Prostate gland (tissue), 2 donors: ENCODE data around the gene ATP5PO. TPM values are rescaled to one million over a fixed set of nuclear protein-coding genes. Genes with fewer than 3 reads are reported as not detected.
"Not testable (repeated sequence)": the region's sequence is repeated elsewhere in the genome, so short reads cannot be mapped to it uniquely, and the experiment has no call there.

Experiments used
- DNase-seq: peaks from one replicate; pipeline ENCODE4 v3.0.0-alpha.2; 2019; ENCODE audit warnings: low spot score
- H3K27ac ChIP-seq, 2 donors: fragments of 200-600 bp; sonication (generic); 2 replicates each; pipeline ENCODE4 v1.5.1; 2017 to 2019
- H3K27me3 ChIP-seq: fragments of 200-600 bp; sonication (generic); replicated peaks from 2 replicates; pipeline ENCODE4 v1.5.1; 2019; ENCODE audit not compliant: insufficient read depth
- H3K36me3 ChIP-seq, 2 donors: fragments of 200-600 bp; sonication (generic); 1 replicate in 1 of 2; 2 replicates in 1 of 2; pipeline versions ENCODE4 v1.5.1 to v1.8.1; 2017 to 2019
- H3K4me1 ChIP-seq: fragments of 200-600 bp; sonication (generic); replicated peaks from 2 replicates; pipeline ENCODE4 v1.5.1; 2019
- H3K4me3 ChIP-seq, 2 donors: fragments of 200-600 bp; sonication (generic); 2 replicates each; pipeline ENCODE4 v1.5.1; 2017 to 2019
- H3K9me3 ChIP-seq: fragments of 200-600 bp; sonication (generic); 2 replicates; pipeline ENCODE4 v1.5.1; 2017
- CTCF ChIP-seq, 4 experiments: fragments of 200-600 bp in 2 of 4; fragments of 450-650 bp in 2 of 4; sonication (generic) in 2 of 4; IDR thresholded peaks; 1 replicate in 3 of 4; 2 replicates in 1 of 4; pipeline ENCODE4 v1.5.1; 2016 to 2019; ENCODE audit warnings: antibody characterized with exemption in 4 of 4, mild to moderate bottlenecking in 2 of 4, moderate library complexity in 2 of 4
- POLR2A ChIP-seq: fragments of 450-650 bp; IDR thresholded peaks from one replicate; pipeline ENCODE4 v1.6.1; 2016; ENCODE audit warnings: antibody characterized with exemption, mild to moderate bottlenecking
- POLR2AphosphoS5 ChIP-seq: sonication (generic); formaldehyde crosslinking; IDR thresholded peaks from one replicate; pipeline ENCODE4 v1.6.1; 2017; ENCODE audit warnings: antibody characterized with exemption
- WGBS: methylation state at CpG from one replicate; pipeline ENCODE4 v1.1.5; 2018; 5-methylcytosine and 5-hydroxymethylcytosine counted together
- intact Hi-C: fragments of 100-400 bp; cut with DNase I; formaldehyde crosslinking; loops from one replicate; pipeline ENCODE4 v1.14.2; 2022
- total RNA-seq, 2 donors: library from RNA; depleted of rRNA; stranded (reverse); fragments of >200 nt; gene quantifications; one replicate each; pipeline ENCODE4 v1.1.0, GENCODE V29; 2016

Gene ATP5PO
- total RNA-seq, 2 donors from 2014 or later, result 143 to 153 TPM

- H3K9me3 ChIP-seq, result no peaks in the 10 kb centered on the region
- intact Hi-C loops, result no loop called here
- WGBS, result 76% methylated on average over 4 of the region's 4 CpGs
- no peak overlapping the region for H3K4me3 ChIP-seq
- H3K4me1 ChIP-seq, result no peaks in the 10 kb centered on the region
- no peak for DNase-seq
- no peaks in the 10 kb centered on the region for H3K27me3 ChIP-seq
- no peaks in the 10 kb centered on the region for H3K36me3 ChIP-seq
- TF ChIP-seq POLR2A (no peak), CTCF (IDR thresholded peaks at IDR 0.05) (no peak), POLR2AphosphoS5 (no peak)
- no peak overlapping the region for H3K27ac ChIP-seq
These were observed 44.8 kb downstream of the ATP5PO start for GRCh38 chr21:33870768-33871167.

- intact Hi-C loops, result no loop called here
- no peaks in the 10 kb centered on the region for H3K36me3 ChIP-seq
- H3K4me3 ChIP-seq, result no peak overlapping the region
- H3K9me3 ChIP-seq, result no peaks in the 10 kb centered on the region
- TF ChIP-seq POLR2A, result no peak
- TF ChIP-seq POLR2AphosphoS5, result no peak
- TF ChIP-seq CTCF (IDR thresholded peaks at IDR 0.05), result no peak
- no peaks in the 10 kb centered on the region for H3K4me1 ChIP-seq
- no peak for DNase-seq
- H3K27me3 ChIP-seq, result no peaks in the 10 kb centered on the region
- no peak overlapping the region for H3K27ac ChIP-seq
These were observed 45.7 kb downstream of the ATP5PO start for GRCh38 chr21:33869873-33870272.

- H3K4me1 ChIP-seq, H3K36me3 ChIP-seq, intact Hi-C loops, H3K9me3 ChIP-seq, H3K27ac ChIP-seq, H3K4me3 ChIP-seq, H3K27me3 ChIP-seq, DNase-seq: not testable (repeated sequence)
- 21% methylated on average over 13 of the region's 13 CpGs for WGBS
These were observed 47.7 kb downstream of the ATP5PO start for GRCh38 chr21:33867868-33868267.

- Histone ChIP-seq H3K4me1 (no peaks in the 10 kb centered on the region), H3K9me3 (no peaks in the 10 kb centered on the region), H3K27me3 (no peaks in the 10 kb centered on the region), H3K36me3 (no peaks in the 10 kb centered on the region), H3K4me3 (no peak overlapping the region), H3K27ac (no peak overlapping the region)
- intact Hi-C loops, result no loop called here
- no peak for DNase-seq
- 77% methylated on average over 2 of the region's 2 CpGs for WGBS
- TF ChIP-seq CTCF (IDR thresholded peaks at IDR 0.05) (no peak), POLR2A (no peak), POLR2AphosphoS5 (no peak)
These were observed 48.8 kb downstream of the ATP5PO start for GRCh38 chr21:33866826-33867225.

GRCh38 chr21:33865996-33866575 is 49.5 kb downstream of the ATP5PO start:
- H3K4me3 ChIP-seq, result no peak overlapping the region
- H3K9me3 ChIP-seq, result no peaks in the 10 kb centered on the region
- 88% methylated on average over 7 of the region's 8 CpGs for WGBS
- no peak for DNase-seq
- no peaks in the 10 kb centered on the region for H3K27me3 ChIP-seq
- no peak overlapping the region for H3K27ac ChIP-seq
- H3K4me1 ChIP-seq, result no peaks in the 10 kb centered on the region
- H3K36me3 ChIP-seq, result no peaks in the 10 kb centered on the region
- intact Hi-C loops, result no loop called here
- TF ChIP-seq POLR2AphosphoS5, result no peak

GRCh38 chr21:33865176-33865575 is 50.4 kb downstream of the ATP5PO start:
- no peak for DNase-seq
- no peak overlapping the region for H3K4me3 ChIP-seq
- intact Hi-C loops, result no loop called here
- no peaks in the 10 kb centered on the region for H3K36me3 ChIP-seq
- TF ChIP-seq CTCF (IDR thresholded peaks at IDR 0.05), result no peak
- TF ChIP-seq POLR2A, result no peak
- TF ChIP-seq POLR2AphosphoS5, result no peak
- no peaks in the 10 kb centered on the region for H3K27me3 ChIP-seq
- no peaks in the 10 kb centered on the region for H3K9me3 ChIP-seq
- no peaks in the 10 kb centered on the region for H3K4me1 ChIP-seq
- H3K27ac ChIP-seq, result no peak overlapping the region
- WGBS, result 89% methylated on average over 9 of the region's 9 CpGs
